C4-2B (cell line): ENCODE measurements around the gene FSTL5.

Experiments
- H3K27ac ChIP-seq: fragments of 450-650 bp; 2 replicates; pipeline ENCODE4 v1.5.1; 2017
- ZFX ChIP-seq: fragments of 450-650 bp; IDR thresholded peaks from 2 replicates; pipeline ENCODE4 v1.6.1; 2017
- TF ChIP-seq, protein P1 (sequence below): fragments of 450-650 bp; conservative IDR thresholded peaks from 2 replicates; pipeline ENCODE4 v1.5.1; 2017; ENCODE audit warnings: mild to moderate bottlenecking

The FSTL5 gene

DNA sequence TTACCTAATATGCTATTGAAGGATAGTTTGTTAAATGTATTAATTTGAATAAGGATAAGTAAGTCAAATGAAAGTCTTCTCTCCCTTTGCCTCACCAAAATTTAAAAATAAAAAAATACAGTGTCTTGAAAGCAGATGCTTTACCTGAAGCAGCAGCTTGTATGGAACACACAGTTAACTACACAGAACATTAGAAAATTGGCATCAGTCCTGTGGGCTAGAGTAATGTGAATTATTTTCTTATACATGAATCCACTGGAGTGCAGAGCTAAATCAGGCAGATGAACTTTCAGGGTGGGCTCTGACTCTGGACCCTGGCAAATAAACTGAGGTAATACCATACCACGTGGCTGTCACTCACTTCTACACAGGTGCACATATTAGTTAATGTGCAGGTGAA is 348.0 kb downstream of the FSTL5 start:
- TF ChIP-seq, protein P1, sequence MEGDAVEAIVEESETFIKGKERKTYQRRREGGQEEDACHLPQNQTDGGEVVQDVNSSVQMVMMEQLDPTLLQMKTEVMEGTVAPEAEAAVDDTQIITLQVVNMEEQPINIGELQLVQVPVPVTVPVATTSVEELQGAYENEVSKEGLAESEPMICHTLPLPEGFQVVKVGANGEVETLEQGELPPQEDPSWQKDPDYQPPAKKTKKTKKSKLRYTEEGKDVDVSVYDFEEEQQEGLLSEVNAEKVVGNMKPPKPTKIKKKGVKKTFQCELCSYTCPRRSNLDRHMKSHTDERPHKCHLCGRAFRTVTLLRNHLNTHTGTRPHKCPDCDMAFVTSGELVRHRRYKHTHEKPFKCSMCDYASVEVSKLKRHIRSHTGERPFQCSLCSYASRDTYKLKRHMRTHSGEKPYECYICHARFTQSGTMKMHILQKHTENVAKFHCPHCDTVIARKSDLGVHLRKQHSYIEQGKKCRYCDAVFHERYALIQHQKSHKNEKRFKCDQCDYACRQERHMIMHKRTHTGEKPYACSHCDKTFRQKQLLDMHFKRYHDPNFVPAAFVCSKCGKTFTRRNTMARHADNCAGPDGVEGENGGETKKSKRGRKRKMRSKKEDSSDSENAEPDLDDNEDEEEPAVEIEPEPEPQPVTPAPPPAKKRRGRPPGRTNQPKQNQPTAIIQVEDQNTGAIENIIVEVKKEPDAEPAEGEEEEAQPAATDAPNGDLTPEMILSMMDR, result no peak
- no peak for TF ChIP-seq ZFX
- no peak overlapping the region for H3K27ac ChIP-seq

GRCh38 chr4:161813889-161814288 is 349.9 kb downstream of the FSTL5 start:
- no peak for TF ChIP-seq ZFX
- H3K27ac ChIP-seq, result no peak overlapping the region

DNA sequence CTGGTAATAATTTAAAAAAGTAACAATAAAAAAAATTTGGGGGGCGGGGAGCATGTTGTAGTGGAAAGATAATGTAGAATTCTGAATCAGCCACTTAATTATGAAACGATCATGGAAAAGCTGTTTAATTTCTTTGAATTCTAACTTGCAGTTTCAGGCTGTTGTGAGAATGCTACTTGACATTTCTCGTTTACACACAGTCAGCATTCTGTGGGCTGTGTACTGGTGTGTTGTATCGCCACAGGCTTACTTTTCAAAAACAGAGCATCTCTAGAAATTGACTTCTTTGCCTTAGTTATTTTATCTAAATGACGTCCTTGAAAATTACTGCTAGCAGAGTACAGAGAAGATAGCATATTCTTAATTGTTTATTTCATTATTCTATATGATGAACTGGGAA is 350.4 kb downstream of the FSTL5 start:
- TF ChIP-seq, protein P1, result no peak
- no peak for TF ChIP-seq ZFX
- H3K27ac ChIP-seq, result no peak overlapping the region

DNA sequence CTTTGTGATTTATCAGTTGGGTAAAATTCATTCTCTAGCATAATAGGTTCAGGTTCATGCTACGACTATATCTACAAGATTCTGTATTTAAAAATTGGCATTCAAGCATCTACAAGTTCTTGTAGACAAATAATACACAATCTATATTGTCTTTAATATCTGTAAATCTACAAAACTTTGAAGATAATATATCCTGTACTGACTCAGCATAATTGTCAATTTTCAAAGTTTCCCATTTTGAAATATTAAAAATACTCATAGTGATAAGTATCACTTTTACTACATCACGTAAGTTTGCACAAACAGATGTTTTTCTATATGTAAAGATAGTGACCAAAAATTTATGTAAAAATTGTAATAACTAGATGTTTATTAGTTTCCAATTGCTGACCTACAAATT is 360.6 kb downstream of the FSTL5 start:
- TF ChIP-seq ZFX, result no peak
- TF ChIP-seq, protein P1, result no peak

DNA sequence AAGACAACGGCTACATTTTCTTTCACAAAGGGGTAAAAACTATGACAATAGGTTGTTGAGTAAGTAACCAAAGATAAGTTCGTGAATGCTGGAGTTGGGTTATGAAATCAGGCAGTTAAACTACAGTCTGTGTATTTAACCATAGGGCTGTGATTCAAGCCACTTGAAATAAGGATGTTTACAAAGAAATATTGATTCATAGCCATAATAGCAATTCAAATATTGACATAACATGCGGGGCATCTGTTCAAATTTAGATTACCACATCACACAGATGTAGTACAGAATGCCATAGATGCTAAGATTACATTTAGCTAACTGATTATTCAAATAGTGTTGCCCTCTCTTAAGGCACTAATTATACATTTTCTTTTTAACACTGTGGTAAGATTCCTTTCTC is 364.1 kb downstream of the FSTL5 start:
- no peak overlapping the region for H3K27ac ChIP-seq
- TF ChIP-seq ZFX, result no peak
- TF ChIP-seq, protein P1, result no peak

More for the DNA sequence above, 360.6 kb downstream of the FSTL5 start:
- H3K27ac ChIP-seq, result no peak overlapping the region

DNA sequence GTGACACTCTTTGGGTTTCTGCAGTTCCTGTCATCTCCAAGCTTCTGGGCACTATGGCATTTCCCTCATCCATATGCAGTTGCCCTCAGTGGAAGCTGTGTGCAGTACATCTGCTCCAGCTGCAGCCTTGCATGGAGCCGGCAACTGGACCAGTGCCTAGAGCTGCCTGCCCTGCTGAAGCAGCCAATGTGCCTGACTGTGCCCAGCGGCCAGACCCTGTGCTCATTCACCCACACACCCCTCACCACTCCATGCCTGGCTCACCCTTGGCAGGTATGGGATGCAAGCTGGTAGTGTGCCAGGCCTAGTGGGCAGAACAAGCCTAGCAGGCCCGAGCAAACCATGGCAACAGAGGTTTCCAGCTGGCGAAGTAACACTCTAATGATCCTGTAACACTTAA is 370.8 kb downstream of the FSTL5 start:
- TF ChIP-seq ZFX, result no peak
- TF ChIP-seq, protein P1, result no peak

GRCh38 chr4:161791796-161792556 is 371.8 kb downstream of the FSTL5 start:
- TF ChIP-seq, protein P1, result no peak
- no peak for TF ChIP-seq ZFX
- H3K27ac ChIP-seq, result no peak overlapping the region

More for the DNA sequence above, 370.8 kb downstream of the FSTL5 start:
- H3K27ac ChIP-seq, result no peak overlapping the region

DNA sequence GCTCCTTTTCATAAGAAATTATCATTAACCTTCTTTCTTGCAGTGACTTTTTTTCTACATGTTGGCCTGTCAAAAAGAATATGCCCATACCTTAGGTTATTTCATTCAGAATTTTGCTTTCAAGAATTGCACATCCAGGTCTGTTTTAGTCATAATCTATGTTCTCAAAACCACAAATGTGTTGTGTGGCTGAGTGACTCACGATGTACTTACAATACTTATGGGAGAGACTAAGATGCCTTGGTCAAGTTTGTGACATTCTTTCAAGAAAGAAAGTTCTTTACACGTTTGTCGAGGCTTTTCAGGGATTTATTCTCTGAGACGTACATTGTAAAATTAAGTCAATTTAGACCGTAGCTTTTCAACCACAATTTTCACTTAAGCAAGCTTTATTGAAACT is 396.7 kb downstream of the FSTL5 start:
- TF ChIP-seq ZFX, result no peak
- TF ChIP-seq, protein P1, result no peak
- no peak overlapping the region for H3K27ac ChIP-seq
